Dermis blood vessel endothelial cell (primary cell): Measurements from ENCODE around the gene B3GALNT2. TPM values are rescaled to one million over a fixed set of nuclear protein-coding genes. Genes with fewer than 3 reads are reported as not detected.

Experiments
- DNase-seq: peaks from one replicate; pipeline ENCODE4 v3.0.0; 2010
- total RNA-seq: library from RNA; depleted of rRNA; stranded (reverse); fragments of >200 nt; gene quantifications from 2 replicates; pipeline ENCODE4 v1.2.3, GENCODE V29; 2014

The B3GALNT2 gene
- total RNA-seq, 1 donor from 2014 or later: 53.3 TPM

- DNase-seq: no peak
These were observed 53.3 kb downstream of the B3GALNT2 start for GRCh38 chr1:235450886-235451483.

DNA sequence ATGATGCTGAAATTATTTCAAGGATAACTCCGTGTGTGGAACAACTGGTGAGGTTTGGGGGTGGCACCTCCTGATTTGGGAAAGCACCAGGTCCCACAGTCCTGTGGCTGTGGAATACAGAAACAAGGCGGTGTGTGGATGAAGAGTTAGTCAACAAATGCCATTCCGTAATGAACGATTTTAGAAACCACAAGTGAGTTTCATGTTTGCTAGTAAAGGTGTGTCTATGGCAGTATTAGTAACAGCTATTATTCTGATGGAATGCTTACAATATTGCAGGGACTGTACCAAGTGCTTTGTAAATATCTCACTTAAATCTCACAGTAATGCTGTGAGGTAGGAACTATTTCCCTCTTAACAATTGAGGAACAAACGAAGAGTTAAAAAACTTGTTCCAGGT is 53.8 kb downstream of the B3GALNT2 start:
- no peak for DNase-seq

DNA sequence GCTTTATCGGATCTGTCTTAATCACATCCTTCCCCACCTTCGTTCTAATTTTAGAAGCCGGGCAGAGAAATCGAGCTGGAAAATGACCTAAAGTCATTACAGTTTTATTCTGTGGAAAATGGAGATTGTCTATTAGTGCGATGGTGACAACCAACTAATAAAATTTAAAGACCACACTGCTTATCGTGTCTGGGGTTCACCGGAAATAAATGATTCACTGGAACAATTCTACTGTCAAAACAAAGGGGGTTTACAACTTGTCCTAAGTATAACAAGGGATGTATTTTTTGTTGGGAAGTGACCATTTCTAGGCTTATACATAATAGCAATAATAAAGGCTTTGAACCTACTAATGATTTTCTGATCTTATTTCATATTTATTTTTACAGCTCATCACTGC is 55.6 kb downstream of the B3GALNT2 start:
- DNase-seq: peak; percentile 52

- DNase-seq: peak; percentile 67
These were observed 61.3 kb downstream of the B3GALNT2 start for GRCh38 chr1:235442788-235443429.

DNA sequence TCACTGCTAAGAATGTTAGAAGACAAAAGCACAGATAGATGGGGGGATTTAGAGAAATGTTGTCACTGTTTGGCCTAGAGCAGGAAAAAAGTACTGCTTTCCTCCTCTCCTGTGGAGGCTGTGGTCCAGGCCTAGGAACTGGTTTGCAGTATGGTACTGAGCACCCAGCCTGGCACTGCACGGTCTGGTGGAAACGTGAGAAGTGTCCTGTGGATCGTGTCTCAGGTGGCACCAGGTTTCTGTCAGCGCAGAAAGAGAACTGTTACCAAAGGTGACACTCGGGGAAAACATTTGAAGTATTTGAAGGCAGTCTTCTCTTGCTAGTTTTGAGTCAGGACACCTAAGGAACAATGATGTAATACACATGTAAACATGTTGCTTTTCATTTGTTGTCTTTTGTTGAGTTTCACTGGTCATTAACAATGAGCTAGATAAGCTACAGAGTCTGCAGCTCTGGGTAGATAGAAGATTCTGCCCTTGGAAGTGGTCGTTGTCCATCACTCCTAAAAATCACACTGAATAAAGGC is 63.0 kb downstream of the B3GALNT2 start:
- no peak for DNase-seq

DNA sequence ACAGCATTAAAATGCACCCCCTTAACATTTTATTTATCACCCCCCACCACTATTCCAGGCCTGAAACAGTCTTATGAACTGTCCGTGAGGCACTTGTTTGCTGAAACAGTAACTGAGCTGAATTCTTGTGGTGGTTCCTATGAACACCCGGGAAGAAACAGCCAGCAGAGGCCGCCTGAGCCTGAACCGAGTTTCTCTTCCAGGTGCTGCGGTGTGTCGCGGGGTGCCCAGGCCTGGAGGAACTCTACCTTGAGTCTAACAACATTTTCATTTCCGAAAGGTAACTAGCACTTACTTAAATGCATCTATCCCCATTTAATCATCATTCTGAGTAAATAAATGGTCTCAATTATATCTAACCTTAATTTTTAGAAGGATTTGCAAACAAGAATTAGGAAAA is 70.3 kb downstream of the B3GALNT2 start:
- DNase-seq: no peak

DNA sequence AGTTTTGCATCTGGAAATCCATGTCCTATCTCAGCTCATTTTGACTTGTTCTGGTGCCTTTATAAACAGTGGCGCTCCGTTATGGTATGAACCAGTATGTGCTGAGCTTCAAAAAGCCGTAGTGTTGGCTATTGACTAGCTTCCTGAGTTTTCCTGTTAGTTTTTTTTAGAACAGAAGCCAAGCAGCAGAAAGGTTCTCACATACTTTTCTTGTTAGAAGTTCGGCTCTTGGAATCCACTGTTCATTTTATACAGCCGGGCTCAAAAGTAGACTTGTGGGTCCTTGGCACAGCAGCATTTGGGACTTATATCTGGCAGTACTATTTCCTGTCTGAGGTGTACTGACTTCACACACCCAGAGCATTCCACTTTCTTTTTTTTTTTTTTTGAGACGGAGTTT is 73.3 kb downstream of the B3GALNT2 start:
- peak; percentile 21 for DNase-seq

- no peak for DNase-seq
These were observed 75.1 kb downstream of the B3GALNT2 start for GRCh38 chr1:235429143-235429542.

GRCh38 chr1:235427447-235427846 is 76.8 kb downstream of the B3GALNT2 start:
- no peak for DNase-seq

DNA sequence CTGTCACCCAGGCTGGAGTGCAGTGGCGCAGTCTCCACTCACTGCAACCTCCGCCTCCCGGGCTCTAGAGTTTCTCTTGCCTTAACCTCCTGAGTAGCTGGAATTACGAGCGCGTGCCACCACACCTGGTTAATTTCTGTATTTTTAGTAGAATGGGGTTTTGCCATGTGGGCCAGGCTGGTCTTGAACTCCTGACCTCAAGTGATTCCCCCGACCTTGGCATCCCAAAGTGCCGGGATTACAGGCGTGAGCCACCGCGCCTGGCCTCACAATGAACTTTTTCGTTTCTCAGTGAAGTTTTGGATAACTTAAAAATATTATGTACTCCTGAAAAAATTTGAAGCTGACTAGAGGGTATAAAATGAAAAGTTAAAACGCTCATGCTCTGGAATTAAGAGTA is 77.6 kb downstream of the B3GALNT2 start:
- no peak for DNase-seq

GRCh38 chr1:235426143-235426542 is 78.1 kb downstream of the B3GALNT2 start:
- no peak for DNase-seq

DNA sequence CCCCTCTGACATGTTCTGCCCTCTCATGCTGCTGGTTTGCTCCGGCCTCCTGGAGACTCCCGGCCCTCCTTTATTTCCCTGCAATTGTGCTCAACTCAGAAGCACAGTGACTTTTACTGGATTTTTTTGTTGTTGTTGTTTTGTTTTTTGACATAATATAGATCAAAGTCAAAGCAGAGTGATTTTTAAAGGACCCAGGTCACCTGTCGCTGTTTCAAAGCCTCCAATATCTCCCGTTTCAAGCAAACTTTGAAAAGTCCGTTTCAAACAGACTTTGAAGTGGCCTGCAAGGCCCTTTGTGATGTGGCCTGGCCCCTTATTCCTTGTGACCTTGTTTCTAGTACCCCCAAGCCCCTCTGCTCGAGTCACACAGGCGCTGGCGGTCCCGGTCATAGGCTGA is 78.9 kb downstream of the B3GALNT2 start:
- DNase-seq: no peak

DNA sequence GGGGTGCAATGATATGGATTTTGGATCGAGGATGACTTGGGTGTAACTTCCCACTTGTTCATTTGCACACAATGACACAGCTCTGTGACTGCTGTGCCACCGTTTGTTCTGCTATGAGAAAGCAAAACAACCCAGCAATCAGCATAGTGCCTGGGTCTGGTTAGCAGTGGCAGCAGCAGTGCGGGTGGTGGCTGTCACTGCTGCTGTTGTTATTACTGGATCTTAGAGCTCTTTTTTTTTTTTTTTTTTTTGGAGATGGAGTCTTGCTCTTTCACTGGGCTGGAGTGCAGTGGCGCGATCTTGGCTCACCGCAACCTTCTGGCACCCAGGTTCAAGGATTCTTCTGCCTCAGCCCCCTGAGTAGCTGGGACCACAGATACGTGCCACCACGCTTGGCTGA is 80.2 kb downstream of the B3GALNT2 start:
- no peak for DNase-seq

DNA sequence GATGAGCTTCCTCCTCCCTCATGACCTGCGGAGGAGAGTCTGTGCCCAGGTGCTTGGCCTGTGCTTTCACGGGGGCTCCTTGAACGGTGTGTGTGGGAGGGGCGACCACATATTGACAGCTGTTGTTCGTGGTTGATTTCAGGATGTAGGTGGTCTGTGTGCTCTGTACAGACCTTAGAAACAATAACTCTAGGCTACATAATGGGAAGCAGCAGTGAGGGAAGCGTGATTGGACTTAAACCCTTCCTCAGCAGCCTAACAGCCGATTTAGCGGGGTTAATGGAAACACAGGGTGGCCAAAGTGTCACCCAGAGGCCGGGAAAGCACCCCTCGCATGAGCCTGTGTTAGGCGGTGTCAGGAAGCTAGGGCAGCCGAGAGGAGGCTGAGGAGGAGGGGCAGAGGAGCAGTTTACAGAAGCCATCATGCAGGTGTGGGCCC is 81.0 kb downstream of the B3GALNT2 start:
- DNase-seq: no peak

DNA sequence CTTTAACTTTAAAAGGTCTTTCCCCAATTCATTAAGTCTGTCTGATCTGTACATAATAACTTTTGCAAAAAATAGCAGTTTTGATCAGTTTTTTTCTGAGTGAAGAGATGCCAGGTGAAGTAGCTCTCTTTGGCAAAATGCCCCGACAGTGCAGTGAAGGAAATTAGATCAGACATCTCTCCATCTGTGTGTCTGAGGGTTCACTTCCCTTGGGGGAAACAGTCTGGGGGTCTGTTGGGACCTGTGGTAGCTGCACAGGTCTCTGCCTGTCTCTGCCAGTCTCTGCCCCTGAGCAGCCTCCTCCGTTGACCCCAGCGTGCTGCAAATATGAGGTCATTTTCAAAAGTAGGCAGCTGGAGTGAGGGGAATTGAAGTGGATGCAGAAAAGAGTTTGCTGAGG is 82.5 kb downstream of the B3GALNT2 start:
- DNase-seq: no peak

DNA sequence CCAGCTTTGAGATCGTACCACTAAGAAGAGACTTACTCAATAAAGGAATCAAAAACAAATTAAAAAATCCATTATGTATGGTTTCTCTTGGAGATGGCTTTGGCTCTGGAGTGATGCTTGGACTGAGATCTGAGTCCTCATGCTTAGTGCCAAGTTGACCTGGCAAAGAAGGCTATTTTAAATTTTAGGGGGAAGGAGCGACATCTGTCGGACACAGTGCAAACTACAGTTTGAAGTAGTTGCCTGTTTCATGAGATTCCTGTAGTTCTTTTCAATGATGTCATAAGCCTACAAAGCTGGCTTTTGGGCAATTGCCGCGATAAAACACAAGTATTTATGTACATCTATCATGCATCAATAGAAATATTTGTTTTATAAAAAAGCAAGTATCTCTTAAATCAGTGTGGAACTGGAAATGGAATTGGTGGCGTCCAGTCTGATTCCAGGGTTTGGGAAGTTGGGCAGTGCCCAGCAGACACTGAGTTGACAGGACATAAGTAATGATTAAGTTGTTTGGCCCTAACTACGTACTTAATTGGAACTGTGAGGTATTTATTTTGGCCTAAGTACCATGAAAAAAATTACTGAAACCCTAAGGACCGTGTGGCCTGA is 87.1 kb downstream of the B3GALNT2 start:
- DNase-seq: peak; percentile 86

- DNase-seq: no peak
These were observed 87.6 kb downstream of the B3GALNT2 start for GRCh38 chr1:235416662-235417049.

DNA sequence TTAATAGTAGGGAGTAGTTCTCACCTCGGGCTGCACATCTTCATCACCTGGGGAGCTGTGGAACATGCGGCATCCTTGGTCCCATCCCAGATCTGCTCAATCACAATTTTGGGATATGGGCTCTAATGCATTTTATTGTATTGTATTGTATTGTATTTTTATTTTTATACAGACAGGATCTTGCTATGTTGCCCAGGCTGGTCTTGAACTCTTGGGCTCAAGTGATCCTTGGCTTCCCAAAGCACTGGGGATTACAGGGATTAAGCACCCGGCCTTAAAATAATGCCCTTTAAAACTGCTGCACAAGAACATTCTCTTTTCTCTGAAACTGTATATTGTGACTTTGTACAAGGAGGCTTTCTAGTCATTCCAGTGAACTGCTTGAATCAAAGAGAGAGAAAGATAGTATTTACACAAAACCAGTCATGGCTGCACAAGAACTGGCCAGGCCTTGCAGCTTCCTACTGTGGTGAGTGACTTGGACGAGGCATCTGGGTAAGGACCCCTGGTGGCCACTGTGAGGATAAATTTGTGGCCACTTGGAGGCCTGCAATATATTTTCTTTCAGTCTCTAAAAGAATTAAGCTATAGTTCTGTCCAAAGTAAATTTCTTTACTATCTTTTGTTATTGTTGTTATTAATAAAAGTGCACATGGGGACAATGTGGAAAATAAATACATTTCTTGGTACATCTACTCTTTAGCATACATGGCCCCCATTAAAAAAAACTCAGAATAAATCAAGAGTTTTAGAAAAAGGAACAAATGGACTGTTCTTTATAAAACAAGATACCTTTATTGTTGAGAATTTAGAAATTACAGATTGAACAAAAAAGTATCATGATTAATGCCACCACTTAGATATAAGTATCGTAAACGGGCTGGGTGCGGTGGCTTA is 89.0 kb downstream of the B3GALNT2 start:
- DNase-seq: peak; percentile 87

- no peak for DNase-seq
These were observed 92.5 kb downstream of the B3GALNT2 start for GRCh38 chr1:235411489-235412486.

- DNase-seq: no peak
These were observed 93.8 kb downstream of the B3GALNT2 start for GRCh38 chr1:235410467-235410866.

GRCh38 chr1:235409042-235409820 is 95.0 kb downstream of the B3GALNT2 start:
- no peak for DNase-seq
